VCaP (cell line): Measurements from ENCODE around the gene CBLC.

Source experiments
- H3K27ac ChIP-seq: fragments of 450-650 bp; 2 replicates; pipeline ENCODE4 v1.5.1; 2017
- TF ChIP-seq, protein P1 (sequence below): fragments of 450-650 bp; conservative IDR thresholded peaks from 2 replicates; pipeline ENCODE4 v1.5.1; 2017; ENCODE audit warnings: mild to moderate bottlenecking, moderate library complexity

The CBLC gene

DNA sequence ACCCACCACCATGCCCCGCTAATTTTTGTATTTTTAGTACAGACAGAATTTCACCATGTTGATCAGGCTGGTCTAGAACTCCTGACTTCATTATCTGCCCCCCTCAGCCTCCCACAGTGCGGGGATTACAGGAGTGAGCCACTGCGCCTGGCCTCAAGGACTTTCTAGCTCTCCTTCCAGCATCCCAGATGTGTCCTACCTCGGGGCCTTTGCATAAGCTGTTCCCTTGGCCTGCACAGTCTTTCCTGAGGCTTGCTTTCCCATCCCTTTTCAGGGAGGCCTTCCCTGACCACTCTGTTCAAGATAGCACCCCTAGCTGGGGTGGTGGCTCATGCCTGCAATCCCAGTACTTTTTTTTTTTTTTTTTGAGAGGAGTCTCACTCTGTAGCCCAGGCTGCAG lies 16.9 kb downstream of the CBLC start:
- peak overlapping the region; percentile 100 for H3K27ac ChIP-seq
- TF ChIP-seq, protein P1, sequence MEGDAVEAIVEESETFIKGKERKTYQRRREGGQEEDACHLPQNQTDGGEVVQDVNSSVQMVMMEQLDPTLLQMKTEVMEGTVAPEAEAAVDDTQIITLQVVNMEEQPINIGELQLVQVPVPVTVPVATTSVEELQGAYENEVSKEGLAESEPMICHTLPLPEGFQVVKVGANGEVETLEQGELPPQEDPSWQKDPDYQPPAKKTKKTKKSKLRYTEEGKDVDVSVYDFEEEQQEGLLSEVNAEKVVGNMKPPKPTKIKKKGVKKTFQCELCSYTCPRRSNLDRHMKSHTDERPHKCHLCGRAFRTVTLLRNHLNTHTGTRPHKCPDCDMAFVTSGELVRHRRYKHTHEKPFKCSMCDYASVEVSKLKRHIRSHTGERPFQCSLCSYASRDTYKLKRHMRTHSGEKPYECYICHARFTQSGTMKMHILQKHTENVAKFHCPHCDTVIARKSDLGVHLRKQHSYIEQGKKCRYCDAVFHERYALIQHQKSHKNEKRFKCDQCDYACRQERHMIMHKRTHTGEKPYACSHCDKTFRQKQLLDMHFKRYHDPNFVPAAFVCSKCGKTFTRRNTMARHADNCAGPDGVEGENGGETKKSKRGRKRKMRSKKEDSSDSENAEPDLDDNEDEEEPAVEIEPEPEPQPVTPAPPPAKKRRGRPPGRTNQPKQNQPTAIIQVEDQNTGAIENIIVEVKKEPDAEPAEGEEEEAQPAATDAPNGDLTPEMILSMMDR, result no peak

DNA sequence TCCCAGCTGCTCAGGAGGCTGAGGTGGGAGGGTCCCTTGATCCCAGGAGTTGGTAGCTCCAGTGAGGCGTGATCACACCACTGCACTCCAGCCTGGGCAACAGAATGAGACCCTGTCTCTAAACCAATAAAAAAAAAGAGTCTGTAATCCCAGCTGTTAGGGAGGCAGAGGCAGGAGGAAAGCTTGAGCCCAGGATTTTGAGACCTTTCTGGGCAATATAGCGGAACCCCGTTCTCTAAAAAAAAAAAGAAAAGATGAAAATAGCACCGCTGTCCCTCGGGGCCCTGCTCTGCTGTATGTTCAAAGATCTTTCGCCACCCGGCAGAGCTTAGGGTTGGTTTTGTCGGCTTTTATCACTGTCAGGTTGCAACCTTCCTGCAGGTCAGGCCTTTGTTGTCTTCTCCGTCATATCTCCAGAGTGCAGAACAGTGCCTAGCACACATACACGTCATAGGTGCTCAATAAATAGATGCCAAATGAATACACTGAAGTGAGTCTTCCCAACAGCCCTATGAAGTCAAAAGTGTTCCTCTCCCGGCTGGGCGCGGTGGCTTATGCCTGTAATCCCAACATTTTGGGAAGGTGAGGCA lies 17.8 kb downstream of the CBLC start:
- peak overlapping the region; percentile 100 for H3K27ac ChIP-seq
- TF ChIP-seq, protein P1, result no peak

- H3K27ac ChIP-seq, result peak overlapping the region; percentile 100
These were observed 19.0 kb downstream of the CBLC start for GRCh38 chr19:44796701-44797115.

DNA sequence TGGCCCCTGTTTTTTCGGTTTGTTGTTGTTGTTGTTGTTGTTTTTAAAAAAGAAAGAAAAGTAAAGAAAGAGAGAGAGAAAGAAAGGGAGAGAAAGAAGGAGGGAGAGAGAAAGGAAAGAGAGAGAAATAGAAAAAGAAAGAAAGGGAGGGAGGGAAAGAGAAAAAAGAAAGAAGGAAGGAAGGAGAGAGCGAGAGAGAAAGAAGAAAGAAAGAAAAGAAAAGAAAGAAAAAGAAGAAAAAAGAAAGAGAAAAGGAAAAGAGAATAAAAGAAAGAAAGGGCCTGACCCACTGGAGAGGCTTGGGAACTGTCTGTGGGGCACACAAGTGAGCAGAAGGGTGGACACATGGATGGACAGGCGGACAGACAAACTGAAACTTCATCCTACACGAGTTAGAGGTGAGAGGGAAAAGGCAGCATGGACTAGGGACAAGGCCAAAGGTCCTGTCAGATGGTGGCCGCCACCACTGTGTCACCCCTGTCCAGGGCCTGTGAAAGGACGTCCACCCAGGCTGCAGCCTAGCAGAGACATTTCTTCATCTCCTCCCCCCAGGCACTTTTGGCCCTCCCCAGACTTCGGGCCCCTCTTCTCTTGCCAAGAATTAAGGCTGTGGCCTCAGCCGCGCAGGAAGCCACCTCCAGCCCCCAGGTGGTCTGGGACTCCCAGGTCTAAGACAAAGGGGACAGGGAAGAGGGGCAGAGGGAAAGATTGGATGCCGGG lies 22.1 kb downstream of the CBLC start:
- TF ChIP-seq, protein P1, result no peak
- peak overlapping the region; percentile 100 for H3K27ac ChIP-seq

More at GRCh38 chr19:44796701-44797115, 19.0 kb downstream of the CBLC start:
- TF ChIP-seq, protein P1, result no peak

DNA sequence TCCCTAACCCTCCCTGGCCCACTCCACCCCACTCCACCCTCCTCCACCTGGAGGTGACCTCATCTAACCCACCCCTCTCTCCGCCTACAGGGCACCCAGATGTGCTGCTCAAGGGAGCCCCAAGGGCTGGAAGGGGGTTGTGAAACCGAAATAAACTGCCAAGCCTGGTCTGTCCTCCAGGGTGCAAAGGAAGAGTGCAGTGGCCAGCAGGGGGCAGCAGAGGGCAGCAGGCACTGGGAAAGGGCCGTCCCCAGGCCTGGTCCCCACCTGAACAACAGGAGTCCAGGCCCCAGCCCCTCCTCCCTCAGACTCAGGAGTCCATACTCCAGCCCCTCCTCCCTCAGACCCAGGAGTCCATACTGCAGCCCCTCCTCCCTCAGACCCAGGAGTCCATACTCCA lies 22.8 kb downstream of the CBLC start:
- TF ChIP-seq, protein P1, result peak; percentile 88
- peak overlapping the region; percentile 100 for H3K27ac ChIP-seq

- TF ChIP-seq, protein P1, result no peak
- H3K27ac ChIP-seq, result peak overlapping the region; percentile 98
These were observed 26.0 kb downstream of the CBLC start for GRCh38 chr19:44803442-44804428.

DNA sequence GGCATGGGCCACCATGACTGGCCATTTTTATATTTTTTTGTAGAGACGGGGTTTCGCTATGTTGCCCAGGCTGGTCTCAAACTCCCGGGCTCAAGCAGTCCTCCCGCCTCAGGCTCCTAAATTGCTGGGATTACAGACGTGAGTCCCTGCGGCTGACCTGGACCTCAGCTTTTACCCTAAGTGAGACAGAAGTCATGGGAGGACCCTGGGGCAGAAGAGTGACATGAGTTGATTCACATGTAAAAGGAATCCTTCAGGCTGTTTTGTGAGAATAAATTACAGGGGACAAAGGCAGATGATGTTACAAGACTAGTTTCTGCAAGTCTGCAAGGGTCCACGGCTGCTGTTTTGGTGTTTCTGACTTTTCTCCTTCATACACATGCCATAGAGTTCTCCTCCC lies 28.6 kb downstream of the CBLC start:
- TF ChIP-seq, protein P1, result no peak
- peak overlapping the region; percentile 98 for H3K27ac ChIP-seq
